Loucy (cell line): ENCODE results near the gene SDK2.

Source experiments
- H2AFZ ChIP-seq: fragments of 200-600 bp; sonication (generic); 2 replicates; pipeline ENCODE4 v1.6.0; 2016; ENCODE audit warnings: antibody characterized with exemption, mild to moderate bottlenecking, low read length, moderate library complexity
- H3F3A ChIP-seq: fragments of 200-600 bp; 2 replicates; pipeline ENCODE4 v1.6.0; 2016; ENCODE audit warnings: antibody characterized with exemption, low read depth, mild to moderate bottlenecking
- H3K27me3 ChIP-seq: fragments of 200-600 bp; sonication (generic); 2 replicates; pipeline ENCODE4 v1.6.1; 2014; ENCODE audit warnings: low read length, mild to moderate bottlenecking; ENCODE audit not compliant: insufficient read depth, poor library complexity, severe bottlenecking
- H3K36me3 ChIP-seq: fragments of 200-600 bp; sonication (generic); 2 replicates; pipeline ENCODE4 v1.6.1; 2016; ENCODE audit warnings: low read length; ENCODE audit not compliant: insufficient read depth
- H3K4me1 ChIP-seq: fragments of 200-600 bp; sonication (generic); 2 replicates; pipeline ENCODE4 v1.5.1; 2014; ENCODE audit warnings: low read length, mild to moderate bottlenecking; ENCODE audit not compliant: insufficient read depth, poor library complexity, severe bottlenecking
- H3K4me2 ChIP-seq: fragments of 200-600 bp; sonication (generic); 2 replicates; pipeline ENCODE4 v1.6.0; 2014; ENCODE audit warnings: antibody characterized with exemption, low read length, low read depth, mild to moderate bottlenecking; ENCODE audit not compliant: poor library complexity, severe bottlenecking
- H3K4me3 ChIP-seq: fragments of 200-600 bp; sonication (generic); 2 replicates; pipeline ENCODE4 v1.5.1; 2014; ENCODE audit warnings: low read length, mild to moderate bottlenecking, mixed read lengths; ENCODE audit not compliant: poor library complexity, severe bottlenecking
- H3K79me2 ChIP-seq: fragments of 200-600 bp; sonication (generic); 2 replicates; pipeline ENCODE4 v1.6.1; 2014; ENCODE audit warnings: low read length; ENCODE audit not compliant: insufficient read depth
- H3K9ac ChIP-seq: fragments of 200-600 bp; sonication (generic); 2 replicates; pipeline ENCODE4 v1.6.0; 2014; ENCODE audit warnings: mild to moderate bottlenecking, low read depth, low read length, moderate library complexity; ENCODE audit not compliant: poor library complexity, severe bottlenecking
- H3K9me2 ChIP-seq: fragments of 200-600 bp; sonication (generic); replicated peaks from 2 replicates; pipeline ENCODE4 v1.6.1; 2016; ENCODE audit warnings: low read depth, low read length, mixed read lengths
- H3K9me3 ChIP-seq: fragments of 200-600 bp; sonication (generic); 2 replicates; pipeline ENCODE4 v1.6.1; 2014; ENCODE audit warnings: mild to moderate bottlenecking, antibody characterized with exemption, low read length, low read depth; ENCODE audit not compliant: insufficient read depth
- H4K20me1 ChIP-seq: fragments of 200-600 bp; sonication (generic); 2 replicates; pipeline ENCODE4 v1.6.0; 2014; ENCODE audit warnings: antibody characterized with exemption, low read length, mild to moderate bottlenecking; ENCODE audit not compliant: insufficient read depth, poor library complexity, severe bottlenecking
- CTCF ChIP-seq: fragments of 200-600 bp; sonication (generic); conservative IDR thresholded peaks from 2 replicates; pipeline ENCODE4 v1.5.1; 2014; ENCODE audit warnings: mild to moderate bottlenecking, antibody characterized with exemption, low read length
- EZH2phosphoT487 ChIP-seq: fragments of 200-600 bp; IDR thresholded peaks from 2 replicates; pipeline ENCODE4 v1.6.1; 2018; ENCODE audit warnings: antibody characterized with exemption, mild to moderate bottlenecking, moderate library complexity, borderline replicate concordance

SDK2 gene

GRCh38 chr17:73681946-73682345, 37.7 kb upstream of the SDK2 start:
- no peaks in the 10 kb centered on the region for H3K36me3 ChIP-seq

GRCh38 chr17:73679476-73679875, 35.2 kb upstream of the SDK2 start:
- no peaks in the 10 kb centered on the region for H4K20me1 ChIP-seq
- H3K9me3 ChIP-seq = no peaks in the 10 kb centered on the region
- H3K36me3 ChIP-seq = no peaks in the 10 kb centered on the region
- H3K27me3 ChIP-seq = peaks cover 5% of the 10 kb centered on the region
- no peaks in the 10 kb centered on the region for H3K4me1 ChIP-seq
- no peak overlapping the region for H3K4me3 ChIP-seq
- H3K9me2 ChIP-seq = no peaks in the 10 kb centered on the region
- H3F3A ChIP-seq = no peaks in the 10 kb centered on the region
- H3K79me2 ChIP-seq = no peaks in the 10 kb centered on the region
- H3K4me2 ChIP-seq = no peak overlapping the region
- no peak for TF ChIP-seq CTCF
- TF ChIP-seq EZH2phosphoT487 = no peak
- H2AFZ ChIP-seq = no peak overlapping the region
- no peak overlapping the region for H3K9ac ChIP-seq

More at GRCh38 chr17:73681946-73682345, 37.7 kb upstream of the SDK2 start:
- no peaks in the 10 kb centered on the region for H3F3A ChIP-seq
- no peaks in the 10 kb centered on the region for H3K4me1 ChIP-seq
- H3K79me2 ChIP-seq = no peaks in the 10 kb centered on the region
- H3K9me3 ChIP-seq = no peaks in the 10 kb centered on the region
- no peak overlapping the region for H2AFZ ChIP-seq
- H3K9ac ChIP-seq = no peak overlapping the region
- H3K4me2 ChIP-seq = no peak overlapping the region
- no peaks in the 10 kb centered on the region for H4K20me1 ChIP-seq
- peaks cover 5% of the 10 kb centered on the region for H3K27me3 ChIP-seq
- no peak overlapping the region for H3K4me3 ChIP-seq
- no peak for TF ChIP-seq EZH2phosphoT487
- TF ChIP-seq CTCF = no peak
- no peaks in the 10 kb centered on the region for H3K9me2 ChIP-seq

- no peak overlapping the region for H3K4me3 ChIP-seq
- H3K4me1 ChIP-seq = no peaks in the 10 kb centered on the region
- H3K27me3 ChIP-seq = peaks cover 5% of the 10 kb centered on the region
- no peak overlapping the region for H3K9ac ChIP-seq
- TF ChIP-seq CTCF (no peak), EZH2phosphoT487 (no peak)
- no peaks in the 10 kb centered on the region for H4K20me1 ChIP-seq
- H3F3A ChIP-seq = no peaks in the 10 kb centered on the region
- no peak overlapping the region for H3K4me2 ChIP-seq
- no peaks in the 10 kb centered on the region for H3K9me3 ChIP-seq
- H3K9me2 ChIP-seq = no peaks in the 10 kb centered on the region
- H2AFZ ChIP-seq = no peak overlapping the region
- H3K79me2 ChIP-seq = no peaks in the 10 kb centered on the region
- H3K36me3 ChIP-seq = no peaks in the 10 kb centered on the region
These were observed 34.8 kb upstream of the SDK2 start for GRCh38 chr17:73678999-73679398.
